ENCODE results near the gene MEIOB.

GRCh38 chr16:1906055-1906845 lies 34.3 kb upstream of the MEIOB start:
- TF ChIP-seq CTCF (conservative IDR thresholded peaks at IDR 0.05 in 1 of 2, IDR thresholded peaks at IDR 0.05 in 1 of 2; ENCODE audit: extremely low read depth in 1 of 2, insufficient read depth in 1 of 2, low read depth in 1 of 2, low read length in 2 of 2): no peak
- no peak for TF ChIP-seq EZH2 (IDR thresholded peaks at IDR 0.05; ENCODE audit: borderline replicate concordance, low read length)

All from mammary epithelial cell (primary cell).